ENCODE data around the gene ZNF750. TPM values are rescaled to one million over a fixed set of nuclear protein-coding genes. Genes with fewer than 3 reads are reported as not detected.
A peak's percentile ranks its signal among the peaks of the same experiment; 100 is the strongest.

ZNF750 gene
- total and polyA plus RNA-seq, 2 of the 13 experiments (the other 11 are each of a cell fraction or from before 2014, with no cell fraction given), result not detected

DNA sequence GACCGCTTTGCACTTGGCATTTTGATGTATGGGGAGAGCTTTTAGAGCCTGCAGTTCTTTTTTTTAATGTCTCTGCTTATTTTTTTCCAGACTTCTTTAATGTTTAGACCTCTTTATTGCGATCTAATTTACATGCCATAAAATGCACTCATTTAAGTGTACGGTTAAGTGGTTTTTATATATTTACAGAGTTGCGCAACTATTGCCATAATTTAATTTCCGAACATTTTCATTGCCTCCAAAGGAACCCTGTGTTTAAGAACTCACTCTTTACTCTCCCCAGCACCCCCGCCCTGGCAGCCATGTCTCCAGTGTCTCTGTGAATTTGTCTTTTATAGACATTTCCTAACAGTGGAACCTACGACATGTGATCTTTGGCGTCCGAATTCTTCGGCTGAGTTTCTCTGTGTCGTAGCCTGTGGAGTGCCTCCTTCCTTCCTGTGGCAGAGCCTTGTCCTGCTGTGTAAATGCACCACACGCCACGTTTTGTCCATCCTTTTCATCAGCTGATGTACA, 24.0 kb downstream of the ZNF750 start:
- Histone ChIP-seq H2AFZ (ENCODE audit: low read length) (no peak overlapping the region), H3K4me2 (ENCODE audit: low read depth, low read length) (no peak overlapping the region), H3K79me2 (ENCODE audit: insufficient read depth, low read length) (no peaks in the 10 kb centered on the region), H3K36me3 (replicated peaks in 1 of 2; ENCODE audit: control insufficient read depth in 1 of 2, insufficient read depth in 2 of 2, low read length in 2 of 2) (peaks cover 11 to 41% of the 10 kb centered on the region in 2 experiments), H4K20me1 (ENCODE audit: insufficient read depth, low read length) (no peaks in the 10 kb centered on the region), H3K4me1 (ENCODE audit: insufficient read depth, low read length) (peaks cover 2% of the 10 kb centered on the region), H3K27ac (ENCODE audit: extremely low read length, insufficient read depth, low read length) (no peak overlapping the region), H3K9ac (ENCODE audit: insufficient read depth, low read depth, low read length) (no peak overlapping the region), H3K9me3 (ENCODE audit: low read length) (no peaks in the 10 kb centered on the region), H3K27me3 (ENCODE audit: control insufficient read depth in 1 of 2, insufficient read depth in 2 of 2, low read length in 2 of 2) (no peaks in the 10 kb centered on the region), H3K4me3 (replicated peaks in 1 of 3; ENCODE audit: insufficient read depth in 1 of 3, low read depth in 2 of 3, low read length in 3 of 3) (no peak overlapping the region)
- 96% methylated on average over 13 of the region's 13 CpGs for WGBS (ENCODE audit: low lambda C conversion rate)
- FAIRE-seq, result no peak
- intact Hi-C loops (cut with micrococcal nuclease; ENCODE audit: unreplicated experiment) (no loop called here), in situ Hi-C loops (cut with HindIII; ENCODE audit: extremely low pct_ligation_motif_present, low pct_unique_long_range_greater_than_20kb) (no loop called here)
- ChIA-PET CTCF (ENCODE audit: low intra/inter-chr PET ratio, low total read pairs) (no interaction called here), POLR2A (no interaction called here)
- DNase-seq (ENCODE audit: low spot score), result no peak
- no peak for ATAC-seq
- TSS peak; percentile 40 for BruUV-seq (replicated peaks)
- peak; percentile 89 for TF ChIP-seq CEBPB (IDR thresholded peaks at IDR 0.05; ENCODE audit: borderline replicate concordance, low read depth, low read length)
- no peak for TF ChIP-seq EED (CRISPR knock-in tag; IDR thresholded peaks at IDR 0.05)

DNA sequence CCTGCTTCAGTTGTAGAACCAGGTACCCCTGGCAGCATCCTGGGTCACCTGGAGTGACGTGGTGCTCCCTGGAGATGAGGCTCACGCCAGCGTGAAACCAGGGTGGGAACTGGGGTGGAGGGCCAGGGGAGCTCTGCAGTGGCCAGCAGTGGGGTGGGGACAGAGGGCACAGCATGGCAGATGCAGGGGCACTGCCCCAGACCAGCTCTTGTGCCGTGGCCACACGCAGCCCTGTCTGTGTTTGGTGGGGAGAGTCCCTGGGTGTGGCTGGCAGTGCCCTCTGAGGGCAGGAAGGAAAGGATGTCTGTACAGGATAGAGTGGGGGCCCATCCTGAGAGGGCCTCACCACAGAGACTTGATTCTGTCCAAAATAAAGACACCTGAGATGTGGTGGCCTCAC, 24.5 kb downstream of the ZNF750 start:
- intact Hi-C loops (cut with micrococcal nuclease; ENCODE audit: unreplicated experiment) (no loop called here), in situ Hi-C loops (cut with HindIII; ENCODE audit: extremely low pct_ligation_motif_present, low pct_unique_long_range_greater_than_20kb) (no loop called here)
- Histone ChIP-seq H3K36me3 (replicated peaks in 1 of 2; ENCODE audit: control insufficient read depth in 1 of 2, insufficient read depth in 2 of 2, low read length in 2 of 2) (peaks cover 13 to 46% of the 10 kb centered on the region in 2 experiments), H3K9me3 (ENCODE audit: low read length) (no peaks in the 10 kb centered on the region), H3K9ac (ENCODE audit: insufficient read depth, low read depth, low read length) (no peak overlapping the region), H2AFZ (ENCODE audit: low read length) (no peak overlapping the region), H3K79me2 (ENCODE audit: insufficient read depth, low read length) (no peaks in the 10 kb centered on the region), H3K4me1 (ENCODE audit: insufficient read depth, low read length) (no peaks in the 10 kb centered on the region), H3K4me3 (replicated peaks in 1 of 3; ENCODE audit: insufficient read depth in 1 of 3, low read depth in 2 of 3, low read length in 3 of 3) (no peak overlapping the region), H3K27ac (ENCODE audit: extremely low read length, insufficient read depth, low read length) (no peak overlapping the region), H3K27me3 (ENCODE audit: control insufficient read depth in 1 of 2, insufficient read depth in 2 of 2, low read length in 2 of 2) (no peaks in the 10 kb centered on the region), H4K20me1 (ENCODE audit: insufficient read depth, low read length) (no peaks in the 10 kb centered on the region), H3K4me2 (ENCODE audit: low read depth, low read length) (no peak overlapping the region)
- no peak for DNase-seq (ENCODE audit: low spot score)
- CTCF ChIA-PET (ENCODE audit: low intra/inter-chr PET ratio, low total read pairs), result no interaction called here
- no peak for FAIRE-seq
- no peak for ATAC-seq
- POLR2A ChIA-PET, result no interaction called here
- no peak for TF ChIP-seq ZNF891 (CRISPR knock-in tag; IDR thresholded peaks at IDR 0.05)
- BruUV-seq (replicated peaks), result no TSS peak
- 100% methylated on average over 3 of the region's 5 CpGs for WGBS (ENCODE audit: low lambda C conversion rate)
